GM23338 (cell line): ENCODE results near the gene PRR33. TPM values are rescaled to one million over a fixed set of nuclear protein-coding genes. Genes with fewer than 3 reads are reported as not detected.

ENCODE experiments used
- ATAC-seq: fragments of 200-7000 bp; cut with Tn5 transposase; 3 replicates; pipeline ENCODE4 v1.9.1; 2020
- DNase-seq: peaks from one replicate; pipeline ENCODE4 v3.0.0-alpha.2; 2015; ENCODE audit warnings: low spot score
- H2AFZ ChIP-seq: fragments of 200-600 bp; sonication (generic); 2 replicates; pipeline ENCODE4 v1.8.0; 2016; ENCODE audit warnings: antibody characterized with exemption, mild to moderate bottlenecking, moderate library complexity
- H3F3A ChIP-seq: fragments of 200-600 bp; sonication (generic); replicated peaks from 2 replicates; pipeline ENCODE4 v1.8.0; 2017; ENCODE audit warnings: antibody characterized with exemption, mixed run types, low read depth
- H3K27ac ChIP-seq: fragments of 200-600 bp; sonication (generic); 2 replicates; pipeline ENCODE4 v1.6.1; 2016; ENCODE audit warnings: low read depth
- H3K27me3 ChIP-seq: fragments of 200-600 bp; sonication (generic); 2 replicates; pipeline ENCODE4 v1.8.0; 2016; ENCODE audit warnings: mild to moderate bottlenecking, mixed run types, moderate library complexity; ENCODE audit not compliant: insufficient read depth
- H3K36me3 ChIP-seq: fragments of 200-600 bp; sonication (generic); 2 replicates; pipeline ENCODE4 v1.8.0; 2016; ENCODE audit warnings: mild to moderate bottlenecking; ENCODE audit not compliant: insufficient read depth
- H3K4me1 ChIP-seq: fragments of 200-600 bp; sonication (generic); 2 replicates; pipeline ENCODE4 v1.8.0; 2016; ENCODE audit warnings: mild to moderate bottlenecking, moderate library complexity; ENCODE audit not compliant: insufficient read depth
- H3K4me2 ChIP-seq: fragments of 200-600 bp; sonication (generic); 2 replicates; pipeline ENCODE4 v1.7.1; 2017; ENCODE audit warnings: mixed run types
- H3K4me3 ChIP-seq: fragments of 200-600 bp; sonication (generic); 2 replicates; pipeline ENCODE4 v1.6.1; 2016; ENCODE audit warnings: mixed run types
- H3K79me2 ChIP-seq: fragments of 200-600 bp; sonication (generic); replicated peaks from 2 replicates; pipeline ENCODE4 v1.8.0; 2017; ENCODE audit warnings: mild to moderate bottlenecking; ENCODE audit not compliant: insufficient read depth
- H3K9me2 ChIP-seq: fragments of 200-600 bp; sonication (generic); 2 replicates; pipeline ENCODE4 v1.8.0; 2017; ENCODE audit not compliant: insufficient read depth
- H4K20me1 ChIP-seq: fragments of 200-600 bp; sonication (generic); replicated peaks from 2 replicates; pipeline ENCODE4 v1.8.0; 2017; ENCODE audit warnings: mild to moderate bottlenecking; ENCODE audit not compliant: insufficient read depth
- H3K27ac Mint-ChIP-seq: 2 replicates; pipeline ENCODE4 v1.8.0; 2020; ENCODE audit warnings: inconsistent platforms, mild to moderate bottlenecking, moderate library complexity, mixed read lengths
- H3K27me3 Mint-ChIP-seq: 3 replicates; pipeline ENCODE4 v1.8.0; 2022; ENCODE audit warnings: low read depth, mild to moderate bottlenecking, moderate library complexity, mixed read lengths, inconsistent platforms; ENCODE audit not compliant: insufficient read depth, poor library complexity
- H3K36me3 Mint-ChIP-seq: 3 replicates; pipeline ENCODE4 v1.8.0; 2021; ENCODE audit warnings: low read depth, mild to moderate bottlenecking, inconsistent platforms, moderate library complexity, mixed read lengths
- H3K4me1 Mint-ChIP-seq: 3 replicates; pipeline ENCODE4 v1.8.0; 2020; ENCODE audit warnings: mild to moderate bottlenecking, inconsistent platforms, mixed read lengths
- H3K4me3 Mint-ChIP-seq: 3 replicates; pipeline ENCODE4 v1.8.0; 2021; ENCODE audit warnings: moderate library complexity, mild to moderate bottlenecking, inconsistent platforms, mixed read lengths
- H3K9me3 Mint-ChIP-seq: 3 replicates; pipeline ENCODE4 v1.8.0; 2020; ENCODE audit warnings: moderate library complexity, mild to moderate bottlenecking, inconsistent platforms, mixed read lengths
- CREB1 ChIP-seq: fragments of 250-450 bp; sonication (Bioruptor Pico); IDR thresholded peaks from 2 replicates; pipeline ENCODE4 v1.5.0; 2020; ENCODE audit warnings: low read depth, mild to moderate bottlenecking, moderate library complexity
- CTCF ChIP-seq, 2 experiments: fragments of 200-600 bp in 1 of 2; sonication (generic) in 1 of 2; conservative IDR thresholded peaks; 2 replicates each; pipeline versions ENCODE4 v1.5.1 to v1.6.1; 2016 to 2017; ENCODE audit warnings: antibody characterized with exemption in 2 of 2, low read depth in 2 of 2, mild to moderate bottlenecking in 2 of 2, moderate library complexity in 1 of 2
- ETS1 ChIP-seq: IDR thresholded peaks from 2 replicates; pipeline ENCODE4 v1.6.1; 2016; ENCODE audit warnings: antibody characterized with exemption
- EZH2 ChIP-seq: fragments of 200-600 bp; sonication (generic); IDR thresholded peaks from one replicate; pipeline ENCODE4 v1.8.0; 2017; ENCODE audit warnings: antibody characterized with exemption, mild to moderate bottlenecking, low read depth; ENCODE audit not compliant: unreplicated experiment
- EZH2phosphoT487 ChIP-seq: fragments of 200-600 bp; sonication (generic); IDR thresholded peaks from one replicate; pipeline ENCODE4 v1.8.1; 2018; ENCODE audit warnings: antibody characterized with exemption; ENCODE audit not compliant: unreplicated experiment
- JUNB ChIP-seq: IDR thresholded peaks from one replicate; pipeline ENCODE4 v1.6.1; 2016; ENCODE audit warnings: antibody characterized with exemption; ENCODE audit not compliant: unreplicated experiment
- NANOG ChIP-seq: IDR thresholded peaks from 2 replicates; pipeline ENCODE4 v1.6.1; 2016; ENCODE audit warnings: antibody characterized with exemption, borderline replicate concordance
- POLR2AphosphoS5 ChIP-seq: IDR thresholded peaks from 2 replicates; pipeline ENCODE4 v1.6.1; 2016; ENCODE audit warnings: antibody characterized with exemption, low read depth
- STAT1 ChIP-seq: IDR thresholded peaks from one replicate; pipeline ENCODE4 v1.6.1; 2016; ENCODE audit warnings: antibody characterized with exemption; ENCODE audit not compliant: unreplicated experiment
- ZNF114 ChIP-seq: fragments of 250-450 bp; sonication (Bioruptor Pico); IDR thresholded peaks from 2 replicates; pipeline ENCODE4 v1.5.0; 2020; ENCODE audit warnings: mild to moderate bottlenecking, moderate library complexity
- ZNF331 ChIP-seq: fragments of 250-450 bp; sonication (Bioruptor Pico); IDR thresholded peaks from 2 replicates; pipeline ENCODE4 v1.5.0; 2020; ENCODE audit warnings: low read depth, mild to moderate bottlenecking, moderate library complexity
- polyA plus RNA-seq: library from polyadenylated mRNA; unstranded; fragments of >200 nt; fragmentation: Nextera tagmentation; extraction: Ambion mirVana; gene quantifications from 2 replicates; pipeline ENCODE4 v1.2.1, GENCODE V29; 2016
- total RNA-seq: library from RNA; depleted of rRNA; stranded (reverse); fragments of >200 nt; shearing (Covaris generic); gene quantifications from 2 replicates; pipeline ENCODE4 v1.2.3, GENCODE V29; 2014
- TF ChIP-seq, protein P1 (sequence below): fragments of 250-450 bp; sonication (Bioruptor Pico); IDR thresholded peaks from 2 replicates; pipeline ENCODE4 v1.5.0; 2020; ENCODE audit warnings: mild to moderate bottlenecking, moderate library complexity
- TF ChIP-seq, protein P2 (sequence below): IDR thresholded peaks from one replicate; pipeline ENCODE4 v1.6.1; 2018; ENCODE audit warnings: antibody characterized with exemption; ENCODE audit not compliant: unreplicated experiment

PRR33 gene
- total and polyA plus RNA-seq, 2 experiments from 2014 or later, result not detected

DNA sequence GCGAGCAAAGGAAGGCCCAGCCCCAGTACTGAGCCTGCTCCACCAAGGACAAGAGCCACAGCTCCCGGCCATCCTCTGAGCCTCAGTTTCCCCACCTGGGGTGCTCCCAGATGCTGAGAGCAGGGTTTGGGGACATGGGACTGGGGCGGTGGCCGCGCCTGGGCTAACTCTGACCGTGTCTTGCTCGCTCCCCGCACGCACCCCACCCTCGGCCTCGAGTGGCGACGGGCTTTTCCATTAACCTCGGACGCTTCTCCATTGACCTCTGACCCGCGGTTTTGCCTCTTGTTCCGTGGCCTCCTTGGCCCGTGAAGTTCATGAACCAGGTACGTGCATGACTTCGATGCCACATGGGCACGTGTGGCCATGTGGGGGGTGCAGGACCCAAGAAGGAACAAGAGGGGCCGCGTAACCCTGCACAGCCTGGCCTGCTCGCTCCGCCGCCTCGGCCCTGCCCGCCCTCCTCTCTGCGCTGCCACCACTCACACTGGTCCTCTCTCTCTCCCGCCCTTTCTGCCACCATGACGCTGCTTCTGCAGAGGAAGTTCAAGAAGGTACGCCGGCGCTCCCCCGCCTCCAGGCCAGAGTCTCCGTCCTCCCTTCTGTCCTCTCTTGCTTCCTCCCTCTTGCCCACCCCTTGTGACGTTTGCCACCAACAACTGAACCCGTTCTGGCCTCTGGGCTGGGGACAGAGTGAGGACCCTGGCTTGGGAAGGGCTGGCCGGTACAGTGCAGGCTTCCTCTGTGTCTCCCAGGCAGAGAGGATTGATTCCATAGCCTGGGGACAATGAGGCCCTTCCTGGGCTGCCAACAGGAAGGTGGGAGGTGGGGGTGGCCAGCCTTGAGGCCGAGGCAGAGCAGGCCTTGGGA is 34.7 kb upstream of the PRR33 start:
- Histone ChIP-seq H3K36me3 (no peaks in the 10 kb centered on the region), H3K79me2 (no peaks in the 10 kb centered on the region), H3K4me2 (no peak overlapping the region), H3F3A (no peaks in the 10 kb centered on the region), H3K4me1 (no peaks in the 10 kb centered on the region), H4K20me1 (no peaks in the 10 kb centered on the region), H3K27me3 (no peaks in the 10 kb centered on the region), H3K4me3 (no peak overlapping the region), H3K9me2 (no peaks in the 10 kb centered on the region), H2AFZ (no peak overlapping the region), H3K27ac (no peak overlapping the region)
- H3K27me3 Mint-ChIP-seq, result peaks cover 3% of the 10 kb centered on the region
- H3K9me3 Mint-ChIP-seq, result no peaks in the 10 kb centered on the region
- no peak for ATAC-seq
- no peak for DNase-seq
- TF ChIP-seq, protein P1, sequence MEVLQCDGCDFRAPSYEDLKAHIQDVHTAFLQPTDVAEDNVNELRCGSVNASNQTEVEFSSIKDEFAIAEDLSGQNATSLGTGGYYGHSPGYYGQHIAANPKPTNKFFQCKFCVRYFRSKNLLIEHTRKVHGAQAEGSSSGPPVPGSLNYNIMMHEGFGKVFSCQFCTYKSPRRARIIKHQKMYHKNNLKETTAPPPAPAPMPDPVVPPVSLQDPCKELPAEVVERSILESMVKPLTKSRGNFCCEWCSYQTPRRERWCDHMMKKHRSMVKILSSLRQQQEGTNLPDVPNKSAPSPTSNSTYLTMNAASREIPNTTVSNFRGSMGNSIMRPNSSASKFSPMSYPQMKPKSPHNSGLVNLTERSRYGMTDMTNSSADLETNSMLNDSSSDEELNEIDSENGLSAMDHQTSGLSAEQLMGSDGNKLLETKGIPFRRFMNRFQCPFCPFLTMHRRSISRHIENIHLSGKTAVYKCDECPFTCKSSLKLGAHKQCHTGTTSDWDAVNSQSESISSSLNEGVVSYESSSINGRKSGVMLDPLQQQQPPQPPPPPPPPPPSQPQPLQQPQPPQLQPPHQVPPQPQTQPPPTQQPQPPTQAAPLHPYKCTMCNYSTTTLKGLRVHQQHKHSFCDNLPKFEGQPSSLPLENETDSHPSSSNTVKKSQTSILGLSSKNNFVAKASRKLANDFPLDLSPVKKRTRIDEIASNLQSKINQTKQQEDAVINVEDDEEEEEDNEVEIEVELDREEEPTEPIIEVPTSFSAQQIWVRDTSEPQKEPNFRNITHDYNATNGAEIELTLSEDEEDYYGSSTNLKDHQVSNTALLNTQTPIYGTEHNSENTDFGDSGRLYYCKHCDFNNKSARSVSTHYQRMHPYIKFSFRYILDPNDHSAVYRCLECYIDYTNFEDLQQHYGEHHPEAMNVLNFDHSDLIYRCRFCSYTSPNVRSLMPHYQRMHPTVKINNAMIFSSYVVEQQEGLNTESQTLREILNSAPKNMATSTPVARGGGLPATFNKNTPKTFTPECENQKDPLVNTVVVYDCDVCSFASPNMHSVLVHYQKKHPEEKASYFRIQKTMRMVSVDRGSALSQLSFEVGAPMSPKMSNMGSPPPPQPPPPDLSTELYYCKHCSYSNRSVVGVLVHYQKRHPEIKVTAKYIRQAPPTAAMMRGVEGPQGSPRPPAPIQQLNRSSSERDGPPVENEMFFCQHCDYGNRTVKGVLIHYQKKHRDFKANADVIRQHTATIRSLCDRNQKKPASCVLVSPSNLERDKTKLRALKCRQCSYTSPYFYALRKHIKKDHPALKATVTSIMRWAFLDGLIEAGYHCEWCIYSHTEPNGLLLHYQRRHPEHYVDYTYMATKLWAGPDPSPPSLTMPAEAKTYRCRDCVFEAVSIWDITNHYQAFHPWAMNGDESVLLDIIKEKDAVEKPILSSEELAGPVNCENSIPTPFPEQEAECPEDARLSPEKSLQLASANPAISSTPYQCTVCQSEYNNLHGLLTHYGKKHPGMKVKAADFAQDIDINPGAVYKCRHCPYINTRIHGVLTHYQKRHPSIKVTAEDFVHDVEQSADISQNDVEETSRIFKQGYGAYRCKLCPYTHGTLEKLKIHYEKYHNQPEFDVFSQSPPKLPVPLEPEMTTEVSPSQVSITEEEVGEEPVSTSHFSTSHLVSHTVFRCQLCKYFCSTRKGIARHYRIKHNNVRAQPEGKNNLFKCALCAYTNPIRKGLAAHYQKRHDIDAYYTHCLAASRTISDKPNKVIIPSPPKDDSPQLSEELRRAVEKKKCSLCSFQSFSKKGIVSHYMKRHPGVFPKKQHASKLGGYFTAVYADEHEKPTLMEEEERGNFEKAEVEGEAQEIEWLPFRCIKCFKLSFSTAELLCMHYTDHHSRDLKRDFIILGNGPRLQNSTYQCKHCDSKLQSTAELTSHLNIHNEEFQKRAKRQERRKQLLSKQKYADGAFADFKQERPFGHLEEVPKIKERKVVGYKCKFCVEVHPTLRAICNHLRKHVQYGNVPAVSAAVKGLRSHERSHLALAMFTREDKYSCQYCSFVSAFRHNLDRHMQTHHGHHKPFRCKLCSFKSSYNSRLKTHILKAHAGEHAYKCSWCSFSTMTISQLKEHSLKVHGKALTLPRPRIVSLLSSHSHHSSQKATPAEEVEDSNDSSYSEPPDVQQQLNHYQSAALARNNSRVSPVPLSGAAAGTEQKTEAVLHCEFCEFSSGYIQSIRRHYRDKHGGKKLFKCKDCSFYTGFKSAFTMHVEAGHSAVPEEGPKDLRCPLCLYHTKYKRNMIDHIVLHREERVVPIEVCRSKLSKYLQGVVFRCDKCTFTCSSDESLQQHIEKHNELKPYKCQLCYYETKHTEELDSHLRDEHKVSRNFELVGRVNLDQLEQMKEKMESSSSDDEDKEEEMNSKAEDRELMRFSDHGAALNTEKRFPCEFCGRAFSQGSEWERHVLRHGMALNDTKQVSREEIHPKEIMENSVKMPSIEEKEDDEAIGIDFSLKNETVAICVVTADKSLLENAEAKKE, result no peak
- TF ChIP-seq STAT1 (no peak), ZNF114 (CRISPR knock-in tag) (no peak), ZNF331 (CRISPR knock-in tag) (no peak), EZH2phosphoT487 (no peak), JUNB (no peak), EZH2 (no peak), NANOG (no peak), ETS1 (no peak), CTCF (conservative IDR thresholded peaks at IDR 0.05; ENCODE audit: low read depth in 2 of 2) (no peak), POLR2AphosphoS5 (no peak), CREB1 (CRISPR knock-in tag) (no peak)
- TF ChIP-seq, protein P2, sequence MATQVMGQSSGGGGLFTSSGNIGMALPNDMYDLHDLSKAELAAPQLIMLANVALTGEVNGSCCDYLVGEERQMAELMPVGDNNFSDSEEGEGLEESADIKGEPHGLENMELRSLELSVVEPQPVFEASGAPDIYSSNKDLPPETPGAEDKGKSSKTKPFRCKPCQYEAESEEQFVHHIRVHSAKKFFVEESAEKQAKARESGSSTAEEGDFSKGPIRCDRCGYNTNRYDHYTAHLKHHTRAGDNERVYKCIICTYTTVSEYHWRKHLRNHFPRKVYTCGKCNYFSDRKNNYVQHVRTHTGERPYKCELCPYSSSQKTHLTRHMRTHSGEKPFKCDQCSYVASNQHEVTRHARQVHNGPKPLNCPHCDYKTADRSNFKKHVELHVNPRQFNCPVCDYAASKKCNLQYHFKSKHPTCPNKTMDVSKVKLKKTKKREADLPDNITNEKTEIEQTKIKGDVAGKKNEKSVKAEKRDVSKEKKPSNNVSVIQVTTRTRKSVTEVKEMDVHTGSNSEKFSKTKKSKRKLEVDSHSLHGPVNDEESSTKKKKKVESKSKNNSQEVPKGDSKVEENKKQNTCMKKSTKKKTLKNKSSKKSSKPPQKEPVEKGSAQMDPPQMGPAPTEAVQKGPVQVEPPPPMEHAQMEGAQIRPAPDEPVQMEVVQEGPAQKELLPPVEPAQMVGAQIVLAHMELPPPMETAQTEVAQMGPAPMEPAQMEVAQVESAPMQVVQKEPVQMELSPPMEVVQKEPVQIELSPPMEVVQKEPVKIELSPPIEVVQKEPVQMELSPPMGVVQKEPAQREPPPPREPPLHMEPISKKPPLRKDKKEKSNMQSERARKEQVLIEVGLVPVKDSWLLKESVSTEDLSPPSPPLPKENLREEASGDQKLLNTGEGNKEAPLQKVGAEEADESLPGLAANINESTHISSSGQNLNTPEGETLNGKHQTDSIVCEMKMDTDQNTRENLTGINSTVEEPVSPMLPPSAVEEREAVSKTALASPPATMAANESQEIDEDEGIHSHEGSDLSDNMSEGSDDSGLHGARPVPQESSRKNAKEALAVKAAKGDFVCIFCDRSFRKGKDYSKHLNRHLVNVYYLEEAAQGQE, result no peak
- no peak overlapping the region for H3K4me3 Mint-ChIP-seq
- H3K27ac Mint-ChIP-seq, result no peak overlapping the region
- H3K36me3 Mint-ChIP-seq, result no peaks in the 10 kb centered on the region
- no peaks in the 10 kb centered on the region for H3K4me1 Mint-ChIP-seq
